ENCODE results near the gene ANGPTL8. TPM values are rescaled to one million over a fixed set of nuclear protein-coding genes. Genes with fewer than 3 reads are reported as not detected.

ANGPTL8 gene
- total RNA-seq, 1 donor from 2014 or later, result not detected

- Histone ChIP-seq H3K4me3 (ENCODE audit: low read depth, low read length) (peak within 1 kb of the TSS; percentile 58), H3K36me3 (ENCODE audit: control insufficient read depth, insufficient read depth, low read length) (no peaks in the 10 kb centered on the region), H3K27me3 (ENCODE audit: control insufficient read depth, insufficient read depth, low read length) (no peaks in the 10 kb centered on the region)
- peak; percentile 52 for TF ChIP-seq CTCF (IDR thresholded peaks at IDR 0.05; ENCODE audit: insufficient read depth, low read length, poor library complexity, severe bottlenecking)
- no peak for DNase-seq (ENCODE audit: low read depth)
Observed at GRCh38 chr19:11261971-11262839, 22.8 kb downstream of the ANGPTL8 start, which contains the start of gene DOCK6. Gene DOCK6 (minus strand): TSS chr19:11262524. CDS start chr19:11262440, 84 bp downstream.

- H3K4me3 ChIP-seq (ENCODE audit: low read depth, low read length), result no peak overlapping the region
- no peaks in the 10 kb centered on the region for H3K27me3 ChIP-seq (ENCODE audit: control insufficient read depth, insufficient read depth, low read length)
- DNase-seq (ENCODE audit: low read depth), result no peak
- no peak for TF ChIP-seq CTCF (IDR thresholded peaks at IDR 0.05; ENCODE audit: insufficient read depth, low read length, poor library complexity, severe bottlenecking)
- no peaks in the 10 kb centered on the region for H3K36me3 ChIP-seq (ENCODE audit: control insufficient read depth, insufficient read depth, low read length)
Observed at GRCh38 chr19:11263726-11264125, 24.3 kb downstream of the ANGPTL8 start.

- no peaks in the 10 kb centered on the region for H3K36me3 ChIP-seq (ENCODE audit: control insufficient read depth, insufficient read depth, low read length)
- H3K4me3 ChIP-seq (ENCODE audit: low read depth, low read length), result no peak overlapping the region
- no peaks in the 10 kb centered on the region for H3K27me3 ChIP-seq (ENCODE audit: control insufficient read depth, insufficient read depth, low read length)
- no peak for DNase-seq (ENCODE audit: low read depth)
- no peak for TF ChIP-seq CTCF (IDR thresholded peaks at IDR 0.05; ENCODE audit: insufficient read depth, low read length, poor library complexity, severe bottlenecking)
Observed at GRCh38 chr19:11264452-11265176, 25.2 kb downstream of the ANGPTL8 start.

- Histone ChIP-seq H3K4me3 (ENCODE audit: low read depth, low read length) (no peak overlapping the region), H3K27me3 (ENCODE audit: control insufficient read depth, insufficient read depth, low read length) (no peaks in the 10 kb centered on the region), H3K36me3 (ENCODE audit: control insufficient read depth, insufficient read depth, low read length) (no peaks in the 10 kb centered on the region)
- no peak for TF ChIP-seq CTCF (IDR thresholded peaks at IDR 0.05; ENCODE audit: insufficient read depth, low read length, poor library complexity, severe bottlenecking)
- no peak for DNase-seq (ENCODE audit: low read depth)
Observed at GRCh38 chr19:11265177-11265784, 25.9 kb downstream of the ANGPTL8 start.

GRCh38 chr19:11265785-11266236 is 26.4 kb downstream of the ANGPTL8 start:
- no peak for TF ChIP-seq CTCF (IDR thresholded peaks at IDR 0.05; ENCODE audit: insufficient read depth, low read length, poor library complexity, severe bottlenecking)
- no peaks in the 10 kb centered on the region for H3K27me3 ChIP-seq (ENCODE audit: control insufficient read depth, insufficient read depth, low read length)
- no peak overlapping the region for H3K4me3 ChIP-seq (ENCODE audit: low read depth, low read length)
- DNase-seq (ENCODE audit: low read depth), result no peak
- H3K36me3 ChIP-seq (ENCODE audit: control insufficient read depth, insufficient read depth, low read length), result no peaks in the 10 kb centered on the region

Measured in kidney epithelial cell (primary cell).